Measurements from ENCODE around the gene TMEM233. TPM values are rescaled to one million over a fixed set of nuclear protein-coding genes. Genes with fewer than 3 reads are reported as not detected.

TMEM233 gene
- polyA plus RNA-seq, 1 experiment = not detected

DNA sequence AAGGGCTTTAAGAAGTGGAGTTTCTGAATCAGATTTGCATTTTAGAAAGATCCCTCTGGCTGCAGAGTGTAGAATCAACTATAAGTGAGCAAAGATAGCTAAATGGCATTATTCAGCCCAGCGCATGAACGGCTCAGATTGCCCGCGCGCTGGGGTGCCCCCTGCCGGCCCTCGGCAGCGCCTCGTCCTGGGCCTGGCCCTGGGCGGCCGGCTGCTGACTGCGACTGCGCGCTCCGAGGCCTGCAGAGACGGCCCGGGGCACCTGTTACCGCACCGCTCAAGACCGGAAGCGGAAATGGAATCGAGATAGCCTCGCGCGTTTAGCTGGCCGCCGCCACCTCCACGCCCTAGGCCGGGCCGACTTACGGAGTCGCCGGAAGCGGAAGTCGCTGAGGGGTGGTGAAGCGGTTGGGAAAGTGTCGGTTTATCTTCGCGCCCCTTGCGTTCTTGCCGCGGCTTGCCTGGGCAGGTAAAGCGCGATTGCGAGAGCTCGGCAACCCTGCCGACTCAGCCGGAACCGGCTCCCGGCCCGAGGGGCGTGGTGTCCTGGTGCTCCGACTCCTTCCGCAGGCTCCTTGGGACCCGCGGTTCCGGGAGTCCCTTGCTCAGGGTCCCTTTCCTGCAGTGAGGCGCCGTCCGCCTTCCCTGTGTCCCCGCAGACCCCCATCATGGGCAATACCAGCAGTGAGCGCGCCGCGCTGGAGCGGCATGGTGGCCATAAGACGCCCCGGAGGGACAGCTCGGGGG, 74.2 kb downstream of the TMEM233 start, which contains the start of gene PRKAB1:
Gene PRKAB1, plus strand, starts transcription at position 557 of the 747 bp plus-strand sequence. Its CDS starts 112 bp downstream, at position 669.
- CTCF ChIA-PET = interaction anchor here (0.6 to 2.5 kb wide), 26 partner anchors 9 to 1546 kb away, joined by 3 to 25 read pairs (median 4); no protein-coding TSS in a partner anchor
- H3K27ac ChIP-seq (ENCODE audit: low read depth, low read length) = peak within 1 kb of the TSS; percentile 57
- TF ChIP-seq, protein P1, sequence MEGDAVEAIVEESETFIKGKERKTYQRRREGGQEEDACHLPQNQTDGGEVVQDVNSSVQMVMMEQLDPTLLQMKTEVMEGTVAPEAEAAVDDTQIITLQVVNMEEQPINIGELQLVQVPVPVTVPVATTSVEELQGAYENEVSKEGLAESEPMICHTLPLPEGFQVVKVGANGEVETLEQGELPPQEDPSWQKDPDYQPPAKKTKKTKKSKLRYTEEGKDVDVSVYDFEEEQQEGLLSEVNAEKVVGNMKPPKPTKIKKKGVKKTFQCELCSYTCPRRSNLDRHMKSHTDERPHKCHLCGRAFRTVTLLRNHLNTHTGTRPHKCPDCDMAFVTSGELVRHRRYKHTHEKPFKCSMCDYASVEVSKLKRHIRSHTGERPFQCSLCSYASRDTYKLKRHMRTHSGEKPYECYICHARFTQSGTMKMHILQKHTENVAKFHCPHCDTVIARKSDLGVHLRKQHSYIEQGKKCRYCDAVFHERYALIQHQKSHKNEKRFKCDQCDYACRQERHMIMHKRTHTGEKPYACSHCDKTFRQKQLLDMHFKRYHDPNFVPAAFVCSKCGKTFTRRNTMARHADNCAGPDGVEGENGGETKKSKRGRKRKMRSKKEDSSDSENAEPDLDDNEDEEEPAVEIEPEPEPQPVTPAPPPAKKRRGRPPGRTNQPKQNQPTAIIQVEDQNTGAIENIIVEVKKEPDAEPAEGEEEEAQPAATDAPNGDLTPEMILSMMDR (IDR thresholded peaks at IDR 0.05; ENCODE audit: low read depth, low read length) = peak; percentile 84
- peaks cover 3% of the 10 kb centered on the region for H3K27me3 ChIP-seq (ENCODE audit: control insufficient read depth, insufficient read depth, low read length)
- DNase-seq (ENCODE audit: low read depth, low spot score) = peak; percentile 93
- POLR2A ChIA-PET = interaction anchor here (0.6 kb wide), 1 partner anchor 243 kb away, joined by 3 read pairs; no protein-coding TSS in a partner anchor
- peak within 1 kb of the TSS; percentile 98 for H3K4me3 ChIP-seq (ENCODE audit: low read depth, low read length)
- H3K9me3 ChIP-seq (ENCODE audit: control insufficient read depth, insufficient read depth, low read length) = peaks cover 5% of the 10 kb centered on the region; the same call in 1 of the 2 replicates

GRCh38 chr12:119668324-119668841, 74.8 kb downstream of the TMEM233 start:
- peak overlapping the region; percentile 98 for H3K4me3 ChIP-seq (ENCODE audit: low read depth, low read length)
- TF ChIP-seq, protein P1 (IDR thresholded peaks at IDR 0.05; ENCODE audit: low read depth, low read length) = no peak
- no peak for DNase-seq (ENCODE audit: low read depth, low spot score)
- H3K27me3 ChIP-seq (ENCODE audit: control insufficient read depth, insufficient read depth, low read length) = peaks cover 3% of the 10 kb centered on the region
- peaks cover 5% of the 10 kb centered on the region; the same call in 1 of the 2 replicates for H3K9me3 ChIP-seq (ENCODE audit: control insufficient read depth, insufficient read depth, low read length)
- CTCF ChIA-PET = interaction anchor here (0.6 to 2.5 kb wide), 20 partner anchors 9 to 1547 kb away, joined by 3 to 25 read pairs (median 4); no protein-coding TSS in a partner anchor
- peak overlapping the region; percentile 57 for H3K27ac ChIP-seq (ENCODE audit: low read depth, low read length)
- POLR2A ChIA-PET = no interaction called here

DNA sequence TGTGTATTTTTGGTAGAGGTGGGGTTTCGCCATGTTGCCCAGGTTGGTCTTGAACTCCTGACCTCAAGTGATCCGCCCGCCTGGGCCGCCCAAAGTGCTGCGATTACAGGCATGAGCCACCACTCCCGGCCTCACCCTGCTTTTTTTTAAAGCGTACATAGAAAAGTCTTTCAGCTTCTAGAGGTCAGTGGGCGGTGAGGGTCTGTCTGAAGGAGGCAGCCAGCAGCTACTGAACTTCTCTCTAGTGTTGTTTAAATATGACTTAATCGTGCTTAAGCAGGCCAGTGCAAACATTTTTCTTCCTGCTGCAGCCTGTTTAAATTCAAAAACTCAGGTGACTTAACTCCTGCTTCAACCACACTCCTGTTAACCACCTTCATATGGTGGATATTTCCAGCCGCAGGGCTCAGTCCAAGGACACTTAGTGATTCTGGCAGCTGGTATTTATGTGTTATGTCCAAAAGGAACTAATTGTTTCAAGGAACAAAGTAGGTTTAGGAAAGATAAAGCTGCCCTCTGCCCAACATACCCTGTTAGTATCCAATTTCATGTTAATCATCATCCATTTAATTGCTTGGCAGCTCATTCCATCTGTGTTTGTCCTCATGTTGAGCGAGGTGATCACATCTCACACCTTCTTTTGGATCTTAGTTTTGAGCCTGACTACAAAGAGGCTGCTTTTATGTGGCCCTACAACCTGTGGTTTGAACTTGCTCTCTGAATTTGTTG, 76.3 kb downstream of the TMEM233 start:
- peaks cover 5% of the 10 kb centered on the region; the same call in 1 of the 2 replicates for H3K9me3 ChIP-seq (ENCODE audit: control insufficient read depth, insufficient read depth, low read length)
- no peak overlapping the region for H3K4me3 ChIP-seq (ENCODE audit: low read depth, low read length)
- ChIA-PET CTCF (interaction anchor here (1.6 to 2.5 kb wide), 2 partner anchors 12 to 112 kb away, joined by 4 to 8 read pairs; no protein-coding TSS in a partner anchor), POLR2A (no interaction called here)
- TF ChIP-seq, protein P1 (IDR thresholded peaks at IDR 0.05; ENCODE audit: low read depth, low read length) = no peak
- H3K27ac ChIP-seq (ENCODE audit: low read depth, low read length) = no peak overlapping the region
- DNase-seq (ENCODE audit: low read depth, low spot score) = no peak
- peaks cover 3% of the 10 kb centered on the region for H3K27me3 ChIP-seq (ENCODE audit: control insufficient read depth, insufficient read depth, low read length)

- DNase-seq (ENCODE audit: low read depth, low spot score) = no peak
- TF ChIP-seq, protein P1 (IDR thresholded peaks at IDR 0.05; ENCODE audit: low read depth, low read length) = no peak
- POLR2A ChIA-PET = no interaction called here
- no peak overlapping the region for H3K4me3 ChIP-seq (ENCODE audit: low read depth, low read length)
- peaks cover 5% of the 10 kb centered on the region; the same call in 1 of the 2 replicates for H3K9me3 ChIP-seq (ENCODE audit: control insufficient read depth, insufficient read depth, low read length)
- CTCF ChIA-PET = interaction anchor here (0.7 to 1.6 kb wide), 2 partner anchors 11 to 1293 kb away, joined by 4 read pairs; no protein-coding TSS in a partner anchor
- H3K27me3 ChIP-seq (ENCODE audit: control insufficient read depth, insufficient read depth, low read length) = no peaks in the 10 kb centered on the region
- H3K27ac ChIP-seq (ENCODE audit: low read depth, low read length) = no peak overlapping the region
These were observed 77.5 kb downstream of the TMEM233 start for GRCh38 chr12:119671070-119671469.

All from AG04450 (cell line).